HepG2 (cell line): ENCODE data around the gene VPS52. TPM values are rescaled to one million over a fixed set of nuclear protein-coding genes. Genes with fewer than 3 reads are reported as not detected.
A peak's percentile ranks its signal among the peaks of the same experiment; 100 is the strongest.

Experiments
- CHD4 ChIP-seq: fragments of 200-600 bp; sonication (generic); IDR thresholded peaks from 2 replicates; pipeline ENCODE4 v1.7.0; 2017; ENCODE audit warnings: mild to moderate bottlenecking, low read length, borderline replicate concordance
- HNF1B ChIP-seq: sonication (generic); formaldehyde crosslinking; IDR thresholded peaks from 2 replicates; pipeline ENCODE4 v1.5.1; 2020; ENCODE audit warnings: mild to moderate bottlenecking, moderate library complexity, missing genetic modification reagents
- KDM1A ChIP-seq: IDR thresholded peaks from 2 replicates; pipeline ENCODE4 v1.6.1; 2016; ENCODE audit warnings: missing compliant biosample characterization
- MLXIP ChIP-seq: sonication (generic); formaldehyde crosslinking; IDR thresholded peaks from 2 replicates; pipeline ENCODE4 v1.9.0; 2021; ENCODE audit warnings: missing genetic modification reagents, borderline replicate concordance
- RCOR2 ChIP-seq: IDR thresholded peaks from 2 replicates; pipeline ENCODE4 v1.6.1; 2016; ENCODE audit warnings: missing biosample characterization, missing genetic modification reagents
- RNF219 ChIP-seq: sonication (generic); formaldehyde crosslinking; IDR thresholded peaks from 2 replicates; pipeline ENCODE4 v1.5.0; 2020; ENCODE audit warnings: mild to moderate bottlenecking, missing genetic modification reagents
- YEATS4 ChIP-seq: sonication (generic); formaldehyde crosslinking; IDR thresholded peaks from 2 replicates; pipeline ENCODE4 v1.4.0; 2020; ENCODE audit warnings: missing genetic modification reagents, borderline replicate concordance
- ZEB1 ChIP-seq: IDR thresholded peaks from 2 replicates; pipeline ENCODE4 v1.6.1; 2012; ENCODE audit warnings: mild to moderate bottlenecking, low read depth, inconsistent platforms; ENCODE audit not compliant: insufficient replicate concordance
- ZNF572 ChIP-seq: sonication (generic); formaldehyde crosslinking; IDR thresholded peaks from 2 replicates; pipeline ENCODE4 v1.5.1; 2020; ENCODE audit warnings: mild to moderate bottlenecking, missing genetic modification reagents
- ZNF792 ChIP-seq: IDR thresholded peaks from 2 replicates; pipeline ENCODE4 v1.6.1; 2016
- polyA plus RNA-seq, 8 experiments: library from polyadenylated mRNA; depleted of rRNA in 3 of 8; stranded (reverse) in 7 of 8; unstranded in 1 of 8; fragments of >200 nt; fragmentation: Illumina TruSeq in 4 of 8; extraction: Trizol in 4 of 8; gene quantifications; 2 replicates each; pipeline versions ENCODE4 v1.2.1 to v1.2.3, GENCODE V29; 2011 to 2016; ENCODE audit warnings: low read depth in 4 of 8, missing spikeins in 1 of 8, mixed read lengths in 1 of 8; ENCODE audit not compliant: insufficient read depth in 1 of 8
- total RNA-seq, 5 experiments: library from RNA; depleted of rRNA; stranded (reverse); fragments of >200 nt; fragmentation: Illumina TruSeq; extraction: Trizol; gene quantifications; 2 replicates each; pipeline ENCODE4 v1.2.3, GENCODE V29; 2016; ENCODE audit warnings: low read depth in 1 of 5
- TF ChIP-seq, protein P1 (sequence below): sonication (generic); formaldehyde crosslinking; IDR thresholded peaks from 2 replicates; pipeline ENCODE4 v1.5.0; 2020; ENCODE audit warnings: missing genetic modification reagents

The VPS52 gene
- total and polyA plus RNA-seq, 2 of the 13 experiments (the other 11 are each of a cell fraction or from before 2014, with no cell fraction given) = 48.9 to 85.5 TPM

- TF ChIP-seq MLXIP = peak; percentile 1; the same call in 1 of the 2 replicates
- 0 out of 2 replicates have a peak, but pooled peaks have one; percentile 50 for TF ChIP-seq KDM1A (CRISPR knock-in tag)
- peak; percentile 41; the same call in 1 of the 2 replicates for TF ChIP-seq CHD4
- peak; percentile 76; the same call in 1 of the 2 replicates for TF ChIP-seq RNF219 (CRISPR knock-in tag)
- TF ChIP-seq, protein P1, sequence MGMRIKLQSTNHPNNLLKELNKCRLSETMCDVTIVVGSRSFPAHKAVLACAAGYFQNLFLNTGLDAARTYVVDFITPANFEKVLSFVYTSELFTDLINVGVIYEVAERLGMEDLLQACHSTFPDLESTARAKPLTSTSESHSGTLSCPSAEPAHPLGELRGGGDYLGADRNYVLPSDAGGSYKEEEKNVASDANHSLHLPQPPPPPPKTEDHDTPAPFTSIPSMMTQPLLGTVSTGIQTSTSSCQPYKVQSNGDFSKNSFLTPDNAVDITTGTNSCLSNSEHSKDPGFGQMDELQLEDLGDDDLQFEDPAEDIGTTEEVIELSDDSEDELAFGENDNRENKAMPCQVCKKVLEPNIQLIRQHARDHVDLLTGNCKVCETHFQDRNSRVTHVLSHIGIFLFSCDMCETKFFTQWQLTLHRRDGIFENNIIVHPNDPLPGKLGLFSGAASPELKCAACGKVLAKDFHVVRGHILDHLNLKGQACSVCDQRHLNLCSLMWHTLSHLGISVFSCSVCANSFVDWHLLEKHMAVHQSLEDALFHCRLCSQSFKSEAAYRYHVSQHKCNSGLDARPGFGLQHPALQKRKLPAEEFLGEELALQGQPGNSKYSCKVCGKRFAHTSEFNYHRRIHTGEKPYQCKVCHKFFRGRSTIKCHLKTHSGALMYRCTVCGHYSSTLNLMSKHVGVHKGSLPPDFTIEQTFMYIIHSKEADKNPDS (CRISPR knock-in tag) = no peak
- TF ChIP-seq YEATS4 (CRISPR knock-in tag) = no peak; the same call in 1 of the 2 replicates
- peak; percentile 78 for TF ChIP-seq RCOR2
- TF ChIP-seq HNF1B = peak; percentile 14; the same call in 1 of the 2 replicates
- TF ChIP-seq ZNF572 = no peak
- 0 out of 2 replicates have a peak, but pooled peaks have one; percentile 1 for TF ChIP-seq ZNF792 (CRISPR knock-in tag)
- TF ChIP-seq ZEB1 = peak; percentile 18
- TF ChIP-seq, all 625 proteins: peak for 14
These were observed 584 bp downstream of the VPS52 start (continued) for GRCh38 chr6:33271117-33271467.
